ENCODE results near the gene INTU.
A peak's percentile ranks its signal among the peaks of the same experiment; 100 is the strongest.

INTU gene

GRCh38 chr4:127685292-127685691 lies 52.5 kb downstream of the INTU start:
- no peaks in the 10 kb centered on the region for H3K9me3 ChIP-seq (ENCODE audit: control insufficient read depth, low read length)
- H3K4me3 ChIP-seq (ENCODE audit: extremely low read depth, insufficient read depth, low read length, poor library complexity, severe bottlenecking) = no peak overlapping the region
- peaks cover 2% of the 10 kb centered on the region for H3K36me3 ChIP-seq (ENCODE audit: control insufficient read depth, insufficient read depth, low read length)
- H3K4me1 ChIP-seq (ENCODE audit: control insufficient read depth, insufficient read depth, low read length, poor library complexity, severe bottlenecking) = peaks cover 10% of the 10 kb centered on the region
- H3K27ac ChIP-seq (ENCODE audit: low read depth, low read length, severe bottlenecking) = peak overlapping the region; percentile 16

DNA sequence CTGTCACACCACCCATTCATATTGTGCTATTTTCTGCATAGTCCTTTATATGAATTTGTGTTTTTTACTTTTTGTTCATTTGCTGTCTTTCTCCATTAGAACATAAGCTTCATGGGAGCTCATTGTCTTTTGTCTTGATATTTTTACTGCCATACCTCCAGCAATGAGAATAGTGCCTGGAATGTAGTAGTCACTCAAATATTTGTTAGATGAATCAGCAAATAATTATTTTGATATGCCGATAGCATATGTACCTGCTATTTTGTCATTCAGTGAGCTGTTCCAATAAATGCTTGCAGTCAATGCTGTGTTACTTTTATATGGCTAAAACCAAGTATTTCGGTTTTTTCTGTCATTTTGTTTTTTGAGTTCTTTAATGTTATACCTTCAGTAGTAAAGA lies 53.9 kb downstream of the INTU start:
- peaks cover 2% of the 10 kb centered on the region for H3K36me3 ChIP-seq (ENCODE audit: control insufficient read depth, insufficient read depth, low read length)
- no peak overlapping the region for H3K4me3 ChIP-seq (ENCODE audit: extremely low read depth, insufficient read depth, low read length, poor library complexity, severe bottlenecking)
- H3K27ac ChIP-seq (ENCODE audit: low read depth, low read length, severe bottlenecking) = peak overlapping the region; percentile 43
- no peaks in the 10 kb centered on the region for H3K9me3 ChIP-seq (ENCODE audit: control insufficient read depth, low read length)
- peaks cover 10% of the 10 kb centered on the region for H3K4me1 ChIP-seq (ENCODE audit: control insufficient read depth, insufficient read depth, low read length, poor library complexity, severe bottlenecking)
- 100% methylated on average over 1 of the region's 2 CpGs; no CpG with 5 or more reads in 1 of the 2 experiments for WGBS, 2 experiments (ENCODE audit: insufficient coverage in 2 of 2)

DNA sequence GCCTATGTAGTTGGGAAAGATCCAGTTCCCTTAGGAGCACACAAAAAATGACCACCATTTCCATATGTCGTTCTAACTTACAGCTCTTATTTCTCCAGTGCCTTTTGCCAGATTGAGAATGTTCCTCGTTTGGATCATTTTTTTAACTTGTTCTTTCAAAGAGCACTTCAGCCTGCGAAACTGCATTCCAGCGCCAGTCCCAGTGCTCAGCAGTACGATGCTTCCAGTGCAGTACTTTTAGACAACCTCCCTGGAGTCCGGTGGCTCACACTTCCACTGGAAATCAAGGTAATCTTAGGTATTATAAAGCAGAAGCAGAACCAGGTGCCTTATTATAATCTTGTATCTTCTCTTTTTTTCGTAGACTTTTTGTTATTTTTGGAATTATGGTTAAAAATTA lies 54.8 kb downstream of the INTU start:
- Histone ChIP-seq H3K36me3 (ENCODE audit: control insufficient read depth, insufficient read depth, low read length) (peaks cover 2% of the 10 kb centered on the region), H3K27ac (ENCODE audit: low read depth, low read length, severe bottlenecking) (no peak overlapping the region), H3K4me3 (ENCODE audit: extremely low read depth, insufficient read depth, low read length, poor library complexity, severe bottlenecking) (no peak overlapping the region), H3K4me1 (ENCODE audit: control insufficient read depth, insufficient read depth, low read length, poor library complexity, severe bottlenecking) (peaks cover 10% of the 10 kb centered on the region), H3K9me3 (ENCODE audit: control insufficient read depth, low read length) (no peaks in the 10 kb centered on the region)
- WGBS, 2 experiments (ENCODE audit: insufficient coverage in 2 of 2) = 92 to 96% methylated on average over 5 to 6 of the region's 7 CpGs

GRCh38 chr4:127698789-127699200 lies 66.0 kb downstream of the INTU start:
- Histone ChIP-seq H3K4me1 (ENCODE audit: control insufficient read depth, insufficient read depth, low read length, poor library complexity, severe bottlenecking) (no peaks in the 10 kb centered on the region), H3K36me3 (ENCODE audit: control insufficient read depth, insufficient read depth, low read length) (no peaks in the 10 kb centered on the region), H3K27ac (ENCODE audit: low read depth, low read length, severe bottlenecking) (no peak overlapping the region), H3K9me3 (ENCODE audit: control insufficient read depth, low read length) (no peaks in the 10 kb centered on the region), H3K4me3 (ENCODE audit: extremely low read depth, insufficient read depth, low read length, poor library complexity, severe bottlenecking) (no peak overlapping the region)
- WGBS, 2 experiments (ENCODE audit: insufficient coverage in 2 of 2) = 80% methylated on average over 2 of the region's 4 CpGs; no CpG with 5 or more reads in 1 of the 2 experiments

GRCh38 chr4:127708985-127709384 lies 76.2 kb downstream of the INTU start:
- Histone ChIP-seq H3K9me3 (ENCODE audit: control insufficient read depth, low read length) (peaks cover 3% of the 10 kb centered on the region), H3K4me3 (ENCODE audit: extremely low read depth, insufficient read depth, low read length, poor library complexity, severe bottlenecking) (no peak overlapping the region), H3K27ac (ENCODE audit: low read depth, low read length, severe bottlenecking) (no peak overlapping the region), H3K4me1 (ENCODE audit: control insufficient read depth, insufficient read depth, low read length, poor library complexity, severe bottlenecking) (no peaks in the 10 kb centered on the region), H3K36me3 (ENCODE audit: control insufficient read depth, insufficient read depth, low read length) (peaks cover 42% of the 10 kb centered on the region)
- 84 to 96% methylated on average over 2 of the region's 5 CpGs for WGBS, 2 experiments (ENCODE audit: insufficient coverage in 2 of 2)

DNA sequence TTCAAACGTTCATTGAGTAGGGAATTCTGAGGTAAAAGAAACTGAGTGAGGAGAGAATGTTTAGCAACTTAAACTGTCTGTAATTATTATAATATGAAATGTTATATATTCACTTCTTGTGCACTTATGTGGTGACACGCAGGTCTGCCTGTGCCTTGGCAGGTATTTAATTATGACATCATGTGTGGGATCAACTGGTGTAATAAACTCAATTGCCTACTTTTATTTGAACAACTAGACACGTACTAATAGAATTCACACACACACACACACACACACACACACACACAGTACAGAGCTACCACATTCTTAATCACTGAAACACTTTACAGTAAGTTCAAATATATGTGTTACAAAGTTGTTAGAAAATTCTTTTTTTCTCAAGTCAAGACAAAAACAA lies 76.7 kb downstream of the INTU start:
- Histone ChIP-seq H3K9me3 (ENCODE audit: control insufficient read depth, low read length) (peaks cover 3% of the 10 kb centered on the region), H3K4me1 (ENCODE audit: control insufficient read depth, insufficient read depth, low read length, poor library complexity, severe bottlenecking) (no peaks in the 10 kb centered on the region), H3K4me3 (ENCODE audit: extremely low read depth, insufficient read depth, low read length, poor library complexity, severe bottlenecking) (no peak overlapping the region), H3K27ac (ENCODE audit: low read depth, low read length, severe bottlenecking) (no peak overlapping the region), H3K36me3 (ENCODE audit: control insufficient read depth, insufficient read depth, low read length) (peaks cover 42% of the 10 kb centered on the region)
- no CpG with 5 or more reads among the region's 3 CpGs for WGBS, 2 experiments (ENCODE audit: insufficient coverage in 2 of 2)

DNA sequence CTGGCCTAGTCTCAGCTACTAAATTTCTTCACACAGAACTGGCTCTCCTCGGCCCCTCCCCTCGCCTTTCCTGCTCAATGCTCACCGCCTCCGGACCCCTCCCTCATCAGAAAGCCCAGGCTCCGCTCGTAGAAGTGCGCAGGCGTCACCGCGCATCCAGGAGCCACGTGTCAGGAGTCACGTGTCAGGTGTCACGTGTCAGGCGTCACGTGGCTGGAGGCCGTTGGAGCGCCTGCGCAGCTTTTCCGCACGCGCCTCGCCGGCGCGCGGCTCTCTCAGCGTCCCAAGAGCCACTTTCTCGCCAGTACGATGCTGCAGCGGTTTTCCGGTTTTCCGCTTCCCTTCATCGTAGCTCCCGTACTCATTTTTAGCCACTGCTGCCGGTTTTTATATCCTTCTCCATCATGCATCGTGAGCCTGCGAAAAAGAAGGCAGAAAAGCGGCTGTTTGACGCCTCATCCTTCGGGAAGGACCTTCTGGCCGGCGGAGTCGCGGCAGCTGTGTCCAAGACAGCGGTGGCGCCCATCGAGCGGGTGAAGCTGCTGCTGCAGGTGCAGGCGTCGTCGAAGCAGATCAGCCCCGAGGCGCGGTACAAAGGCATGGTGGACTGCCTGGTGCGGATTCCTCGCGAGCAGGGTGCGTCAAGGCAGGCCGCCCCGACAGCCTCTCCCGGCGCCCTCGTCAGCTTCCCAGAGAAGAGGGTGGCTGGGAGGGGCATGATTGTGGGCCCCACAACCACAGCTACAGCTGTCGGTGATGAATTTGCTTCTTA lies 97.6 kb downstream of the INTU start, which contains the start of gene SLC25A31:
Gene SLC25A31 (plus strand): TSS at position 259 of the 772 bp plus-strand sequence. CDS start 146 bp downstream, at position 405.
- 95 to 96% methylated on average over 61 to 64 of the region's 64 CpGs for WGBS, 2 experiments (ENCODE audit: insufficient coverage in 2 of 2)
- Histone ChIP-seq H3K36me3 (ENCODE audit: control insufficient read depth, insufficient read depth, low read length) (no peaks in the 10 kb centered on the region), H3K4me1 (ENCODE audit: control insufficient read depth, insufficient read depth, low read length, poor library complexity, severe bottlenecking) (no peaks in the 10 kb centered on the region), H3K27ac (ENCODE audit: low read depth, low read length, severe bottlenecking) (no peak within 1 kb of the TSS), H3K4me3 (ENCODE audit: extremely low read depth, insufficient read depth, low read length, poor library complexity, severe bottlenecking) (no peak within 1 kb of the TSS), H3K9me3 (ENCODE audit: control insufficient read depth, low read length) (no peaks in the 10 kb centered on the region)

- no peak overlapping the region for H3K4me3 ChIP-seq (ENCODE audit: extremely low read depth, insufficient read depth, low read length, poor library complexity, severe bottlenecking)
- H3K4me1 ChIP-seq (ENCODE audit: control insufficient read depth, insufficient read depth, low read length, poor library complexity, severe bottlenecking) = no peaks in the 10 kb centered on the region
- WGBS, 2 experiments (ENCODE audit: insufficient coverage in 2 of 2) = 87 to 97% methylated on average over 17 to 19 of the region's 19 CpGs
- H3K9me3 ChIP-seq (ENCODE audit: control insufficient read depth, low read length) = no peaks in the 10 kb centered on the region
- H3K27ac ChIP-seq (ENCODE audit: low read depth, low read length, severe bottlenecking) = no peak overlapping the region
- no peaks in the 10 kb centered on the region for H3K36me3 ChIP-seq (ENCODE audit: control insufficient read depth, insufficient read depth, low read length)
These were observed 98.6 kb downstream of the INTU start for GRCh38 chr4:127731406-127731805.

GRCh38 chr4:127732623-127733328 lies 100.0 kb downstream of the INTU start:
- Histone ChIP-seq H3K36me3 (ENCODE audit: control insufficient read depth, insufficient read depth, low read length) (no peaks in the 10 kb centered on the region), H3K4me3 (ENCODE audit: extremely low read depth, insufficient read depth, low read length, poor library complexity, severe bottlenecking) (no peak overlapping the region), H3K27ac (ENCODE audit: low read depth, low read length, severe bottlenecking) (no peak overlapping the region), H3K4me1 (ENCODE audit: control insufficient read depth, insufficient read depth, low read length, poor library complexity, severe bottlenecking) (no peaks in the 10 kb centered on the region), H3K9me3 (ENCODE audit: control insufficient read depth, low read length) (no peaks in the 10 kb centered on the region)
- whole genome bisulfite sequencing, 2 experiments (ENCODE audit: insufficient coverage in 2 of 2) = 30% methylated on average over 3 of the region's 8 CpGs; no CpG with 5 or more reads in 1 of the 2 experiments

GRCh38 chr4:127734976-127735375 lies 102.2 kb downstream of the INTU start:
- WGBS, 2 experiments (ENCODE audit: insufficient coverage in 2 of 2) = 78 to 92% methylated on average over 1 to 2 of the region's 2 CpGs
- Histone ChIP-seq H3K27ac (ENCODE audit: low read depth, low read length, severe bottlenecking) (no peak overlapping the region), H3K4me1 (ENCODE audit: control insufficient read depth, insufficient read depth, low read length, poor library complexity, severe bottlenecking) (no peaks in the 10 kb centered on the region), H3K9me3 (ENCODE audit: control insufficient read depth, low read length) (no peaks in the 10 kb centered on the region), H3K36me3 (ENCODE audit: control insufficient read depth, insufficient read depth, low read length) (no peaks in the 10 kb centered on the region), H3K4me3 (ENCODE audit: extremely low read depth, insufficient read depth, low read length, poor library complexity, severe bottlenecking) (no peak overlapping the region)

DNA sequence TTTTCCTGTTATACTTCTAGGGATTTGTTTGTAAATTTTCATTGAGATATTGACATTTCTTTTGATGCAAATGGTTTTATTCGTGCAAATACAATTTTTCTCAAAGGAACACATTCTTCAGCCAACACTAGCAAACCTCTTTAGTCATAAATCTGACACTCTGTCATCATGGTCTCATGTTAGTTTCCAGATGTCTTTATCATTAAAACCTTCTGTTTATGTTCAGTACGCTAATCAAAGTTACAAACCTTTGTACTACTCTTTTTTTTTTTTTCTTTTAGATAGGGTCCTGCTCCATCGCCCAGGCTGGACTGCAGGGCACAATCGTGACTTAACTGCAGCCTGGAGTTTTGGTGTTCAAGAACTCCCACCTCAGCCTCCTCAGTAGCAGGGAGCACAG lies 104.5 kb downstream of the INTU start:
- no peak overlapping the region for H3K4me3 ChIP-seq (ENCODE audit: extremely low read depth, insufficient read depth, low read length, poor library complexity, severe bottlenecking)
- H3K36me3 ChIP-seq (ENCODE audit: control insufficient read depth, insufficient read depth, low read length) = no peaks in the 10 kb centered on the region
- H3K4me1 ChIP-seq (ENCODE audit: control insufficient read depth, insufficient read depth, low read length, poor library complexity, severe bottlenecking) = no peaks in the 10 kb centered on the region
- 81 to 100% methylated on average over 2 of the region's 4 CpGs for WGBS, 2 experiments (ENCODE audit: insufficient coverage in 2 of 2)
- H3K27ac ChIP-seq (ENCODE audit: low read depth, low read length, severe bottlenecking) = no peak overlapping the region
- peaks cover 2% of the 10 kb centered on the region for H3K9me3 ChIP-seq (ENCODE audit: control insufficient read depth, low read length)
